AG04450 (cell line): ENCODE data around the gene RNF152. TPM values are rescaled to one million over a fixed set of nuclear protein-coding genes. Genes with fewer than 3 reads are reported as not detected.

Experiments
- CTCF ChIA-PET: fragments of 300-600, 350-600 bp; formaldehyde crosslinking; extraction: SDS; loops from one replicate; lab custom pipeline; 2022; ENCODE audit warnings: antibody characterized with exemption, inconsistent platforms; lab: Charles Lee
- POLR2A ChIA-PET: fragments of 350-600 bp; formaldehyde crosslinking; extraction: SDS; loops from one replicate; lab custom pipeline; 2021; ENCODE audit warnings: antibody characterized with exemption, inconsistent platforms; lab: Yijun Ruan, JAX
- DNase-seq: peaks from one replicate; pipeline ENCODE4 v3.0.0-alpha.2; 2011; ENCODE audit warnings: low read depth, low spot score
- H3K27ac ChIP-seq: one replicate; pipeline ENCODE4 v1.5.1; 2012; ENCODE audit warnings: low read depth, low read length, control low read depth
- H3K27me3 ChIP-seq: one replicate; pipeline ENCODE4 v1.6.0; 2012; ENCODE audit warnings: low read length; ENCODE audit not compliant: control insufficient read depth, insufficient read depth
- H3K4me3 ChIP-seq: 2 replicates; pipeline ENCODE4 v1.5.1; 2011; ENCODE audit warnings: mild to moderate bottlenecking, low read depth, low read length, control low read depth
- H3K9me3 ChIP-seq: 2 replicates; pipeline ENCODE4 v1.5.1; 2012; ENCODE audit warnings: low read length; ENCODE audit not compliant: control insufficient read depth, insufficient read depth
- CTCF ChIP-seq: IDR thresholded peaks from 2 replicates; pipeline ENCODE4 v1.5.1; 2011; ENCODE audit warnings: low read depth, low read length, control low read depth, inconsistent platforms
- polyA plus RNA-seq: library from polyadenylated mRNA; depleted of rRNA; stranded (reverse); fragments of >200 nt; gene quantifications from 2 replicates; pipeline ENCODE4 v1.2.3, GENCODE V29; 2011

Gene RNF152
- polyA plus RNA-seq, 1 experiment: 5.0 TPM

GRCh38 chr18:61845197-61845596 lies 47.6 kb downstream of the RNF152 start:
- CTCF ChIA-PET: interaction anchor here (0.6 kb wide), 1 partner anchor 55 kb away, joined by 6 read pairs; no protein-coding TSS in a partner anchor

GRCh38 chr18:61844726-61845125 lies 48.1 kb downstream of the RNF152 start:
- Histone ChIP-seq H3K9me3 (peaks cover 3% of the 10 kb centered on the region; the same call in 1 of the 2 replicates), H3K27ac (no peak overlapping the region), H3K27me3 (no peaks in the 10 kb centered on the region), H3K4me3 (no peak overlapping the region)
- no peak for DNase-seq
- no peak for TF ChIP-seq CTCF
- ChIA-PET POLR2A (no interaction called here), CTCF (no interaction called here)

More at GRCh38 chr18:61845197-61845596, 47.6 kb downstream of the RNF152 start:
- POLR2A ChIA-PET: no interaction called here
- peaks cover 3% of the 10 kb centered on the region; the same call in 1 of the 2 replicates for H3K9me3 ChIP-seq
- no peak for TF ChIP-seq CTCF
- H3K4me3 ChIP-seq: no peak overlapping the region
- no peak overlapping the region for H3K27ac ChIP-seq
- DNase-seq: no peak
- H3K27me3 ChIP-seq: no peaks in the 10 kb centered on the region

- Histone ChIP-seq H3K4me3 (no peak overlapping the region), H3K27me3 (no peaks in the 10 kb centered on the region), H3K9me3 (peaks cover 3% of the 10 kb centered on the region; the same call in 1 of the 2 replicates), H3K27ac (no peak overlapping the region)
- no peak for TF ChIP-seq CTCF
- no peak for DNase-seq
- ChIA-PET CTCF (no interaction called here), POLR2A (no interaction called here)
Measured at GRCh38 chr18:61842146-61842545, 50.7 kb downstream of the RNF152 start.

GRCh38 chr18:61841706-61842105 lies 51.1 kb downstream of the RNF152 start:
- ChIA-PET POLR2A (no interaction called here), CTCF (no interaction called here)
- H3K27ac ChIP-seq: no peak overlapping the region
- no peak for DNase-seq
- no peaks in the 10 kb centered on the region for H3K27me3 ChIP-seq
- H3K9me3 ChIP-seq: peaks cover 3% of the 10 kb centered on the region; the same call in 1 of the 2 replicates
- H3K4me3 ChIP-seq: no peak overlapping the region
- TF ChIP-seq CTCF: no peak

GRCh38 chr18:61840324-61840723 lies 52.5 kb downstream of the RNF152 start:
- POLR2A ChIA-PET: interaction anchor here (0.6 kb wide), 1 partner anchor 166 kb away, joined by 3 read pairs; no protein-coding TSS in a partner anchor
- no peak for TF ChIP-seq CTCF
- DNase-seq: no peak
- Histone ChIP-seq H3K4me3 (no peak overlapping the region), H3K9me3 (peaks cover 7% of the 10 kb centered on the region), H3K27me3 (no peaks in the 10 kb centered on the region), H3K27ac (no peak overlapping the region)
- CTCF ChIA-PET: no interaction called here
